Measurements from ENCODE around the gene ABCG1. TPM values are rescaled to one million over a fixed set of nuclear protein-coding genes. Genes with fewer than 3 reads are reported as not detected.

The ABCG1 gene
- total RNA-seq, 3 donors from 2014 or later: 0.79 to 1.8 (median 1.7) TPM

GRCh38 chr21:42265231-42265812 lies 46.4 kb downstream of the ABCG1 start:
- H3K4me1 Mint-ChIP-seq (ENCODE audit: low read depth): peaks cover 38% of the 10 kb centered on the region
- H3K36me3 Mint-ChIP-seq (ENCODE audit: insufficient read depth): peaks cover 3% of the 10 kb centered on the region
- no peaks in the 10 kb centered on the region for H3K9me3 Mint-ChIP-seq
- DNase-seq (no peak), ATAC-seq (no peak)
- no peaks in the 10 kb centered on the region for H3K27me3 Mint-ChIP-seq (ENCODE audit: low read depth)
- no peak overlapping the region for H3K4me3 Mint-ChIP-seq

GRCh38 chr21:42266971-42267556 lies 48.1 kb downstream of the ABCG1 start:
- H3K4me3 Mint-ChIP-seq: peak overlapping the region; percentile 2
- no peaks in the 10 kb centered on the region for H3K9me3 Mint-ChIP-seq
- H3K36me3 Mint-ChIP-seq (ENCODE audit: insufficient read depth): peaks cover 3% of the 10 kb centered on the region
- peaks cover 38% of the 10 kb centered on the region for H3K4me1 Mint-ChIP-seq (ENCODE audit: low read depth)
- ATAC-seq (no peak), DNase-seq (no peak)
- H3K27me3 Mint-ChIP-seq (ENCODE audit: low read depth): no peaks in the 10 kb centered on the region

GRCh38 chr21:42269386-42269785 lies 50.4 kb downstream of the ABCG1 start:
- peaks cover 5% of the 10 kb centered on the region for H3K36me3 Mint-ChIP-seq (ENCODE audit: insufficient read depth)
- no peaks in the 10 kb centered on the region for H3K9me3 Mint-ChIP-seq
- H3K4me1 Mint-ChIP-seq (ENCODE audit: low read depth): peaks cover 36% of the 10 kb centered on the region
- no peak for DNase-seq
- ATAC-seq: peak in 1 of 2 donors; percentile 28
- no peak overlapping the region for H3K4me3 Mint-ChIP-seq
- no peaks in the 10 kb centered on the region for H3K27me3 Mint-ChIP-seq (ENCODE audit: low read depth)

GRCh38 chr21:42271065-42271464 lies 52.1 kb downstream of the ABCG1 start:
- peaks cover 31% of the 10 kb centered on the region for H3K4me1 Mint-ChIP-seq (ENCODE audit: low read depth)

GRCh38 chr21:42272109-42272962 lies 53.4 kb downstream of the ABCG1 start:
- DNase-seq: no peak
- Mint-ChIP-seq H3K9me3 (no peaks in the 10 kb centered on the region), H3K27me3 (ENCODE audit: low read depth) (no peaks in the 10 kb centered on the region), H3K4me3 (no peak overlapping the region), H3K36me3 (ENCODE audit: insufficient read depth) (peaks cover 9% of the 10 kb centered on the region), H3K4me1 (ENCODE audit: low read depth) (peaks cover 21% of the 10 kb centered on the region)
- no peak for ATAC-seq

More at GRCh38 chr21:42271065-42271464, 52.1 kb downstream of the ABCG1 start:
- Mint-ChIP-seq H3K4me3 (no peak overlapping the region), H3K9me3 (no peaks in the 10 kb centered on the region), H3K27me3 (ENCODE audit: low read depth) (no peaks in the 10 kb centered on the region), H3K36me3 (ENCODE audit: insufficient read depth) (peaks cover 4% of the 10 kb centered on the region)
- DNase-seq (no peak), ATAC-seq (no peak)

- peaks cover 13% of the 10 kb centered on the region for H3K4me1 Mint-ChIP-seq (ENCODE audit: low read depth)
- no peaks in the 10 kb centered on the region for H3K27me3 Mint-ChIP-seq (ENCODE audit: low read depth)
- H3K9me3 Mint-ChIP-seq: no peaks in the 10 kb centered on the region
- DNase-seq (no peak), ATAC-seq (no peak)
- H3K36me3 Mint-ChIP-seq (ENCODE audit: insufficient read depth): peaks cover 12% of the 10 kb centered on the region
- H3K4me3 Mint-ChIP-seq: no peak overlapping the region
Observed at GRCh38 chr21:42272984-42273600, 54.2 kb downstream of the ABCG1 start.

GRCh38 chr21:42276076-42276475 lies 57.1 kb downstream of the ABCG1 start:
- H3K4me1 Mint-ChIP-seq (ENCODE audit: low read depth): no peaks in the 10 kb centered on the region
- no peaks in the 10 kb centered on the region for H3K9me3 Mint-ChIP-seq
- no peak overlapping the region for H3K4me3 Mint-ChIP-seq
- DNase-seq (no peak), ATAC-seq (no peak)
- no peaks in the 10 kb centered on the region for H3K27me3 Mint-ChIP-seq (ENCODE audit: low read depth)
- H3K36me3 Mint-ChIP-seq (ENCODE audit: insufficient read depth): peaks cover 15% of the 10 kb centered on the region

GRCh38 chr21:42276526-42277154 lies 57.7 kb downstream of the ABCG1 start:
- DNase-seq (no peak), ATAC-seq (no peak)
- Mint-ChIP-seq H3K9me3 (no peaks in the 10 kb centered on the region), H3K4me1 (ENCODE audit: low read depth) (no peaks in the 10 kb centered on the region), H3K27me3 (ENCODE audit: low read depth) (no peaks in the 10 kb centered on the region), H3K4me3 (no peak overlapping the region), H3K36me3 (ENCODE audit: insufficient read depth) (peaks cover 15% of the 10 kb centered on the region)

- Mint-ChIP-seq H3K9me3 (no peaks in the 10 kb centered on the region), H3K4me1 (ENCODE audit: low read depth) (no peaks in the 10 kb centered on the region), H3K4me3 (no peak overlapping the region), H3K27me3 (ENCODE audit: low read depth) (no peaks in the 10 kb centered on the region), H3K36me3 (ENCODE audit: insufficient read depth) (peaks cover 15% of the 10 kb centered on the region)
- DNase-seq (no peak), ATAC-seq (no peak)
Observed at GRCh38 chr21:42277593-42277992, 58.7 kb downstream of the ABCG1 start.

GRCh38 chr21:42278451-42279149 lies 59.7 kb downstream of the ABCG1 start:
- no peaks in the 10 kb centered on the region for H3K4me1 Mint-ChIP-seq (ENCODE audit: low read depth)
- H3K9me3 Mint-ChIP-seq: no peaks in the 10 kb centered on the region
- no peaks in the 10 kb centered on the region for H3K27me3 Mint-ChIP-seq (ENCODE audit: low read depth)
- H3K4me3 Mint-ChIP-seq: no peak overlapping the region
- peaks cover 17% of the 10 kb centered on the region for H3K36me3 Mint-ChIP-seq (ENCODE audit: insufficient read depth)
- DNase-seq: no peak
- ATAC-seq: no peak

GRCh38 chr21:42279341-42279871 lies 60.5 kb downstream of the ABCG1 start:
- no peaks in the 10 kb centered on the region for H3K9me3 Mint-ChIP-seq
- ATAC-seq (no peak), DNase-seq (no peak)
- H3K4me3 Mint-ChIP-seq: no peak overlapping the region
- no peaks in the 10 kb centered on the region for H3K4me1 Mint-ChIP-seq (ENCODE audit: low read depth)
- no peaks in the 10 kb centered on the region for H3K27me3 Mint-ChIP-seq (ENCODE audit: low read depth)
- H3K36me3 Mint-ChIP-seq (ENCODE audit: insufficient read depth): peaks cover 12% of the 10 kb centered on the region

- peaks cover 15% of the 10 kb centered on the region for H3K36me3 Mint-ChIP-seq (ENCODE audit: insufficient read depth)
- no peaks in the 10 kb centered on the region for H3K27me3 Mint-ChIP-seq (ENCODE audit: low read depth)
- H3K4me3 Mint-ChIP-seq: no peak overlapping the region
- H3K4me1 Mint-ChIP-seq (ENCODE audit: low read depth): no peaks in the 10 kb centered on the region
- ATAC-seq (no peak), DNase-seq (no peak)
- no peaks in the 10 kb centered on the region for H3K9me3 Mint-ChIP-seq
Observed at GRCh38 chr21:42279888-42280287, 60.9 kb downstream of the ABCG1 start.

GRCh38 chr21:42280356-42281180 lies 61.6 kb downstream of the ABCG1 start:
- H3K9me3 Mint-ChIP-seq: no peaks in the 10 kb centered on the region
- no peak overlapping the region for H3K4me3 Mint-ChIP-seq
- no peak for ATAC-seq
- H3K27me3 Mint-ChIP-seq (ENCODE audit: low read depth): no peaks in the 10 kb centered on the region
- no peaks in the 10 kb centered on the region for H3K4me1 Mint-ChIP-seq (ENCODE audit: low read depth)
- peaks cover 15% of the 10 kb centered on the region for H3K36me3 Mint-ChIP-seq (ENCODE audit: insufficient read depth)
- no peak for DNase-seq
